Stimulated activated CD8-positive, alpha-beta memory T cell treated with anti-CD3 and anti-CD28 coated beads, Interleukin-4, amount 100 ng/mL, for 24 hours (primary cell): ENCODE measurements around the gene EPG5.

Experiments used
- DNase-seq: peaks from one replicate; pipeline ENCODE4 v3.0.0-alpha.2; 2020; ENCODE audit warnings: low read depth

Gene EPG5

GRCh38 chr18:45920367-45920766 is 46.8 kb downstream of the EPG5 start:
- no peak for DNase-seq

- DNase-seq = no peak
Measured at GRCh38 chr18:45916302-45916701, 50.8 kb downstream of the EPG5 start.

DNA sequence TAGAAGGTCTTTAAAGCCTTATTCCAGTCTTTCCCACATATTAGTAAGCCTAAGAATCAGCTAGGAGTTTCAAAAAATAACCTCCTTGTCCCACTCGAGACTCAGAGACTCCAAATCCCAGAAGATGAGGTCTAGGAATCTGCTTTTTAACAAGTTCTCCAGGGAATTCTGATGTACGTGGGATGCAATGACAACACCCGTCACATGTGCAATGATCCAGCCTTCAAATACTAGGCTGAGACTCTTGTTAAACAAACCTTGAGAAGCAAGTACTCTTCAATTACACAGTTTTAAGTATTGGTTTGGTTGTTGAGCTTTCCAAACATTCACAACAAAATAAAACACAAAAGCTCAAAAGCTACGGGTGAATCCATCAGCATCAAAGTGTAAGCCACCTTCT is 53.9 kb downstream of the EPG5 start:
- no peak for DNase-seq

- peak; percentile 52 for DNase-seq
Measured at GRCh38 chr18:45910405-45911023, 56.6 kb downstream of the EPG5 start.

DNA sequence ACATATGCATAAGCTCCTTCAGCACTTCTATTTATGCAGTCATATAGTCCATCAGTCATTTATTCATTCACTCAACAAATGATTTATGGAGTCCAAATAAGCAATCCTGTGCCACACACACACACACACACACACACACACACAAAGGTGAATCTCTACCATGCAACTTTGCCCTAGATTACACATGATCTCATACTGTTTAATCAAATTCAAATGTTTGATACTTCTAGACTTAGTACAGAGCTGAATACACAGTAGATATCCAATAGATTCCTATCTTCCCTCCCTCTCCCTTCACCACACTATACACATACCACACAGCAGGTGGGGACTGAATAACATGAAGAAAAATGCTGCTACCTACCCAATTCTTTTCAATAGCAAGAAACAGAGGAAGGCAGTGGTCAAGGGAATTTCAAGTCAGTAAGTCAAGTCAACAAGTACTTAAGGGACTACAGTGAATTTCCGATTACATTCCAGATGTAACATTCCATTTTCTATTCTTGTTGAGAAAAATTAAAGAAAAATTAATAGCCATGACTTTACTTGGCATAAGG is 65.4 kb downstream of the EPG5 start:
- no peak for DNase-seq

DNA sequence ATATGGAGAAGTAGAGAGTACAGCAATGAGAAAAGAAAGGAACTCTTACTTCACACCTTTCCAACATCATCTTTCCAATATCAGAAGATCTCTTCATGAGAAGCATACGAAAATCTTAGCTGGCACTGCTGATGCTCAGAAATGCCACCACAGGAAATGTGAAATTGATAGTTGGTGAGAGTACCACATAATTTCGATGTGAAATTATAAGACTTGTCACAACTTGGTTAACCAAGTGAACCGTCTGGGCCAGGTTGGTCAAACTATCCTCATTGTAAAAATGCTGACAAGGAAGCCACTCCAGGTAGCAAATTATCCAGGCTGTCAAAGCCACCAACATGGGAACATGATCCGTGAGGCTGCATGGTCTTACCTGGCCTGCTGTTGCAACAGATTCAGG is 66.5 kb downstream of the EPG5 start:
- DNase-seq = no peak

GRCh38 chr18:45896991-45897390 is 70.1 kb downstream of the EPG5 start:
- no peak for DNase-seq

DNA sequence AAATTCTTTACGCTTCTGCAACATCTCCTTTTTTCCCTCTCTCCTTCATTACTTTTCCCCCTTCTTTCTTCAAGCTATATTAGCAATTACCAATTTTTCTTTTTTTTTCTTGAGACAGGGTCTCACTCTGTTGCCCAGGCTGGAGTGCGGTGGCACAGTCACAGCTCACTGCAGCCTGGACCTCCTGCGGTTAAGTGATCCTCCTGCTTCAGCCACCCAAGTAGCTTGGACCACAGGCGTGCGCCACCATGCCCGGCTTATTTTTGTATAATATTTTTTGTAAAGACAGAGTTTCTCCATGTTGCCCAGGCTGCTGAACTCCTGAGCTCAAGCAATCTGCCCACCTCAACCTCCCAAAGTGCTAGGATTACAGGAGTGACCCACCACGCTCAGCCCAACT is 70.7 kb downstream of the EPG5 start:
- DNase-seq = no peak

DNA sequence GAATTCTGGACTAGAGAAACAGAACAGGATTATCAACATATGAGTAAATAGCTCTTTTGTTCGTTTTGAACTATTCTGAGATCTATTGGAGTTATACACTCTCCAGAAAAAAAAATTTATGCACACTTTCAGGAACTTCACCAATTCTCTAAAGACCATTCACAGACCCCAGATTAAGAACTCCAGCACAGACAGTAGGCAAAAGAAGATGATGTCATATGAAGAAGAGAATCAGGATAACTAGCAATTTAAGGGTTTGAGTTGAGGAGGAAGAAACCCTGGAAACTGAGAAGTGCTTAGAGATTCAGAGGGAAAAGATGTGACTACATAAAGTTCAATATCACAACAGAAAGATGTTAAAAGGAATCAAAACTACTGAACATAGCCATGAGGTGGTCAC is 71.8 kb downstream of the EPG5 start:
- DNase-seq = no peak

DNA sequence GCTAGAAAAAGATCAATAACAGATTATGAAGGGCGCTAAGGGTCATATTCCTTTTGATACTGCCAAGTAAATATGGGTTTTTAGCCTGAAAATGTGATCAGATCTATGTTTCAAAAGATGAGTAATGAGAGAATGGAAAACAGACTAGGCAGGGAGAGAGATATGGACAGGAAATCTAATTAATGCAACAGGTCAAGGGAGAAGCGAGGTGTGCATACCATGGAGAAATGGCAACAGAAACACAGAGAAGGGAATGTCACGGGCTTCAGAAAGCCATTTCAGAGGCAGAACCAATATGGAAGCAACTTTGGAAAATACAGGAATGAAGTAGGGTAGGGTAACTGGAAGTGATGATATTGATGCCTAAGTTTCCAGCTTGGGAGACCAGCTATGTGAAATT is 72.3 kb downstream of the EPG5 start:
- no peak for DNase-seq

DNA sequence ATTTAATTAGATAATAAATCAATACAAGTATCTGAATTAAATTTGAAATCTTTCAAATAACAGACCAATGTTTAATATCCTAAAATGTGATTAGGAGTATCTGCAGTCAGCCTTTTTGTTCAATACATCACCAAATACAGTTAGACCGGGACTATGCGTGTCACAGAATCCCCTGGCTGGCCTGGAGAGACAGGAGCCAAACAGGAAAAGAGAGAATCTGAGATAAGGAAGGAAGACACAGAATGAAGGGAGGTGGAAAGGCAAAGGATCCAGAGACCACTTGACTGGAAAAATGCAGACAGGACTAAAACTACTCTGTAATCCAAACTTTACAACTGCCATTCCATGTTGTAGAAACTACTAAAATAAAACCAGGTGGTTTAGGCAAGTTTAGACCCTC is 75.3 kb downstream of the EPG5 start:
- DNase-seq = no peak

DNA sequence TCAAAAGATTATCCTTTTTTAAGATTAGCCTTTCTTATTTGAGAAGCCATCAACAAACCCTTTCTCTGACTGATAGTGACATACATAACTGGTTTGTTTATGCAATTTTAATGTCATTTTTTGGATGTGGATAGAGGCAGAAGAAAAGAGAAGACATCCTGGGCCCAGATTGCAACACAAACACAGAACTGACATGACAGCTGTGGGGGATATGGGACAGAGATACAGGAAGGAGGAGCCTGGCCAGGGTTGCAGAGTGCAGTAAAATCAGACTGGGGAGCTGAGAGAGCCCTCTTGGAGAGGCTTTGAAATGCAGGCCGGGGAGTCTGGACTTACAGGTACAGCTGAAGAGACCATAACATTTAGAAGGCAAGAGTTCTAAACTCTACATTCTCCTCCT is 76.5 kb downstream of the EPG5 start:
- no peak for DNase-seq

DNA sequence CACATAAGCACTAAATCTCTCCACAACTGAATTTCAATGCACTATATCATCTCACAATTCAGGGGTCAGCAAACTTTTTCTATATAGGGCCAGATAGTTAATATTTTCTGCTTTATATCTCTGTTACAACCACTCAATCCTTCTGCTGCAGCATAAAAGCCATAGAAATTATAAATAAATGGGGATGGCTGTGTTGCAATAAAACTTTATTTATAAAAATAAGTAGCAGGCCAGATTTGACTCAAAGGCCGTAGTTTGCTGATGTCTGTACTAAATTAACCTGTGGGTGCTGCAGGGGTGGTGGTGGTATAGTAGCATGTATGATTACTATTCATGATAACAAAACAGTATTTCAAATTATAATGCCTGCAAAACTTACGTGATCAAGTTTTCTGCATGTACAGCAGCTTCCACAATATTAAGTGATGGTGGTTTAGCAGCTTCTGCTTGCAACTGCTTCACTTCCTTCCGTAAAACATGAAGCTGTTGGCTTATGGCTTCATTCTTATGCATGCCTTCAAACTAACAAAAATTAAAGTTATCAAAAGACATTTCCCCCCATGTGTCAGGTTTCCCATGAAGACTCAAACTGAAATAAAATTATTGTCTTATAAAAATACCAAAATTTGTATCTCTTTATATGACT is 77.6 kb downstream of the EPG5 start:
- DNase-seq = no peak

GRCh38 chr18:45887585-45887984 is 79.5 kb downstream of the EPG5 start:
- no peak for DNase-seq

DNA sequence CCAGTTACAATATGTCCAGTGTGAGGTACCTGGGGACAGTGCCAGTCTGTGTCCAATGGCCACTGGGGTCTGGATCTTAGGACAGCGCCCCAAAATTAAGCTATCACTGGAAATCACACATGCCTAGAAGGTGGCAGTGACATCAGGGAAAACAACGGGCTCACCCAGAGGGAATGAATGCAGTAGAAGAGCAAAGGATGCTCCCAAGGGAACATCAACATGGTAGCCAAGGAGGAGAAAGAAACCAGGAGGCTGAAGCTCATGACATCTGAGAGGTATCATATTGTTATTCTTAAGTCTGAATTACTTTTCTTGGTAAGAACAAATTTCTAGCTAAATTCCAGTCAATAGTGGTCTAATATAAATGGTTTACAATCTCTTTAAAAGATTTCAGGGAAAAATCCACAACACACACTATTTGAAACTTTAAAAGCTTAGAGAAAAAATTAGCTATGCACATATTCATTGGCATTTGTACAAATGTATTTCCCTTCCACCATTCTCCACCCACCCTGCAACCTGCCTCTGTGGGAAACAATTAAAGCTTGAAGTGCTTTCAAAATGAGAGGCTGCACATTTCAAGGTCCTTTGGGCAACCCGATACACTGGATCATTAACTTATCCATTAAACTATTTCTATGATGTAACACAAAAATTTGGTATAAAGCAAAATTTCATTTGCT is 86.1 kb downstream of the EPG5 start:
- DNase-seq = no peak

DNA sequence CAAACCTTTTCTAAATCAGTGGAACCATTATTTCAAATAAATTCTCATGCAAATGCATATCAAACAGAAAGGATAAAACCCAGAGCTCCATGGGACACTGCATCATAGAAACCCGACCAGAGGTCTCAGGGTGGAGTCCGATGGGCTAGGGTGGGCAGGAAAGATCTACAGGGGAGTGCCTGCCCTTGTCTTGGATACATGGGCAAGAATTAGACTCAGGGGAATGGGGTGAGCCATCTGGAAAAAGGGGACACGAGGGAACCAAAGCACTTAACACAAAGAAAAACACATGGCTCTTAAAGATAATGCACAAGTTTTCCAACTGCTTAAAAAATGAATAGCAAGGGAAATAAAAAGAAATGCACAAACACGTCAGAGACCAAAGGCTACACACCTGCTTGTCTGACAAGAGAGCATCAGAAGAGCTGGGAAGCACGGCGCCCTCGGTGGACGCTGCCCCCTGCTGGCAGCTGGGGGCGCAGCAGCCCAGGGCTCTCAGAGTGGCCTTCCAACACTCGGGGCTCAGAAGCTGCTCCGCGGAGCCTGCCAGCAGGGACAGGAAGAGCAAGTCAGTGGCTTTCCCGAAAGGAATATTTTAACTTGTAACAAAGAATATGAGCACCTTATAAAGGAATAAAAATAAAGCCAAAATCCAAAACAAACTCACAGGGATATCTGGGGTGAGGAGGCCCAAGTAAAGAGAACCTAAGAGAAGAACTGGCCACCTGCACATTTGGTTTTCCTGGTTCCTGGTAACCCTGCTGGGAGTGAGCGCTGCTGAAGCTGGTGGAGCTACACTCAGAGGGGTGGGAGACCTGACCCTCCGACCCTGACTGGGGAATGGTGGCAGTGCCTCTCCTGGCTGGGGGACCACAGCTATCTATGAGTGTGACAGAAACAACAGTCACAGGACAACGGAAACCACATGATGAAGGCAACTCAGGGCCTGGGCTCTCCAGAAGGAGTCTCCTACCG is 87.2 kb downstream of the EPG5 start:
- peak; percentile 55 for DNase-seq

- no peak for DNase-seq
Measured at GRCh38 chr18:45877403-45877802, 89.7 kb downstream of the EPG5 start.

- DNase-seq = no peak
Measured at GRCh38 chr18:45876161-45876560, 91.0 kb downstream of the EPG5 start.

GRCh38 chr18:45874491-45875184 is 92.5 kb downstream of the EPG5 start:
- peak; percentile 34 for DNase-seq

DNA sequence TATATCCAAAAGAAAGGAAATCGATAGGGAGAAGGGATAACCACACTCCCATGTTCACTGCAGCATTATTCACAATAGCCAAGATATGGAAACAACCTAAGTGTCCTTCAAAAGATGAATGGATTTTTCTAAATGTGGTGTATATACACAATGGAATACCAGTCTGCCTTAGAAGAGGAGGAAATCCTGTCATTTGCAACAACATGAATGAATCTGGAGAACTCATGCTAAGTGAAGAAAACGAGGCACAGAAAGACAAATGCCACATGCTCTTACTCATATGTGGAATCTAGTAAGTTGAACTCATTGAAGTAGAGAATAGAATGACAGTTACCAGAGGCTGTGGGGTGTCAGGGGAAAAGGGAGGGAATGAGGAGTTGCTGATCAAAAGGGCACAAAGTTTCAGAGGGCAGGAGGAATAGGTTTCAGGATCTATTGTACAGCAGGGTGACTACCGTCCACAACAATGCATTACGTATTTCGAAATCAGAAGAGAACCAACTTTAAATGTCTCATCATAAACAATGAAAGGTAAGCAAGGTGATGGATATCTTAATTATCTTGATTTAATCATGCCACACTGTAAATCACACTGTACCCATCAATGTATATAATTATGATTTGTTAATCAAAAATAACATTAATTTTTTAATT is 95.6 kb downstream of the EPG5 start:
- DNase-seq = no peak

GRCh38 chr18:45870419-45870818 is 96.7 kb downstream of the EPG5 start:
- no peak for DNase-seq
